SKM-1 treated with dmso at 0.1 percent for 144 hours (cell line): ENCODE results near the gene ASXL2.
"Not testable (repeated sequence)": the region's sequence is repeated elsewhere in the genome, so short reads cannot be mapped to it uniquely, and the experiment has no call there.

Source experiments
- DNase-seq: peaks from one replicate; lab custom pipeline; 2025; ENCODE audit not compliant: unreplicated experiment; lab: John Stamatoyannopoulos, UW

The ASXL2 gene

DNA sequence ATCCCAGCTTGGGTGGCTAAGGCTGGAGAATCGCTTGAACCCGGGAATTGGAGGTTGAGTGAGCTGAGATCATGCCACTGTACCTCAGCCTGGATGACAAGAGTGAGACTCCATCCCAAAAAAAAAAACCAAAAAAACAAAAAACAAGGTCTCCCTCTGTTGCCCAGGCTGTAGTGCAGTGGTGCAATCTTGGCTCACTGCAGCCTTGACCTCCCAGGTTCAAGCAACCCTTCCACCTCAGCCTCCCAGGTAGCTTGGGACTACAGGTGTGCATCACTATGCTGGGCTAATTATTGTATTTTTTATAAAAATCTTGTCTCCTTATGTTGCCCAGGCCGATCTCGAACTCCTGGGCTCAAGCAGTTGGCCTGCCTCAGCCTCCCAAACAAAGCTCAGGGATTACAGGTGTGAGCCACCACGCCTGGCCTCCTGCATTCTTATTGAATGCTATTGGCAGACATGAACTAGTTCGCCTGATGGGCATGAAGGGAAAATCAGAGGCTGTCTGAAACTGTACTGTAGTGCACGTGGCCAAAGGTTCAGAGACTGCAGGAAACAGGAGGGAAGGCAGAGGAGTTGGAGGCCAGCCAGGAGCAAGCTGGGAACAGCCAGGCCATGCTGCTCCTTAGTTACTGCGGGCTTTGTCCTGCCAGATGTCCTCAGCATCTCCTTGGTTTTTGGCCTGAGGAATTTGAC lies 16.0 kb upstream of the ASXL2 start:
- DNase-seq, result no peak

DNA sequence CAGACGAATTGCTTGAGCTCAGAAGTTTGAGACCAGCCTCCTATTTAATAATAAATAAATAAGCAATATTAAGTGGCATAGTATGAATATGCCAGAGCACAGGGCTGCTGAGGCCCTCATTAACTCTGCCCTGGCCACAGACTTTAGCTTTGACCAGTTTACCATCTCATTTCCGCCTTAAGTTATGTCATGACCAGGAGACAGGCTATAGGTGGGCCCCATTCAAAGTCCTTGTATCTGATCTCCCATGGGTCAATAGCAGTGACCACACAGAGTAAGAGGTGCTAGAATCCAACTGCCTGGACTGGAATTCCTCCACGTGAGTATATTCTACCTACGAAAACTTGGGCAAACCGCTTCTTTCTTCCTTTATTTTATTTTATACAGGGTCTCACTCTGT lies 13.4 kb upstream of the ASXL2 start:
- no peak for DNase-seq

DNA sequence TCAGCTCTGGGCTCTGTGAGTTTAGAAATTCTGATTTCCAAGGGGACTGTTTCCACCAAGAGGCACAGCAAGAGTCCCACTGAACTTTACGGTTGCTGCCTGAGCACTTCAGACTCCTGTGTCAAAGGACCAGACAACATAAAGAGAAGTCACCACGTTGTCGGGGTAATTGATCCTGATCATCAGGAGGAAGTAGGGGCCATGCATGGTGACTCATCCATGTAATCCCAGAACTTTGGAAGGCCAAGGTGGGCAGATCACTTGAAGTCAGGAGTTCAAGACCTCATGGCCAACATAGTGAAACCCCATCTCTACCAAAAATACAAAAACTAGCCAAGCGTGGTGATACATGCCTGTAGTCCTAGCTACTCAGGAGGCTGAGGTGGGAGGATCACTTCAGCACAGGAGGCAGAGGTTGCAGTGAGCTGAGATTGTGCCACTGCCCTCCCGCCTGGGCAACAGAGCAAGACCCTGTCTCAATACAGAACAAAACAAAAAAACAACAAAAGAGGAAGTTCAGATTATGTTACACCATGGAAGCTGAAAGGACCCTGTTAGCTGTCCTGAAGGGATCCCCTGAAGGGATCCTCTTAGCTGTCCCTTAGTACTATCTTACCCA lies 9.4 kb upstream of the ASXL2 start:
- DNase-seq, result peak; percentile 4

DNA sequence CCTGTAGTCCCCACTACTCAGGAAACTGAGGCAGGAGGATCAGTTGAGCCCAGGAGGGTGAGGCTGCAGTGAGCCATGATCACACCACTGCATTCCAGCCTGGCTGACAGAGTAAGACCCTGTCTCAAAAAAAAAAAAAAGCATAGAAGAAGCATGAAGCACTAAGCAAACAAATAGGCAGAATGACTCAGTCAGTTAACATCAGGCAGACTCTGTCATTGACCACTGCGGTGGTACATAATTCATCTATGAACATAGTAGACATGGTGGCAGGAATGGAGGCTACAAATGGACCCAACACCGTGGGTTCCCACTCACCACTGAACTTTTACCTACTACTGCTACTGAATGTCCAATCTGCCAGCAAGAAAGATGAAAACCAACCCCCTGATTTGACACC lies 7.6 kb upstream of the ASXL2 start:
- no peak for DNase-seq

DNA sequence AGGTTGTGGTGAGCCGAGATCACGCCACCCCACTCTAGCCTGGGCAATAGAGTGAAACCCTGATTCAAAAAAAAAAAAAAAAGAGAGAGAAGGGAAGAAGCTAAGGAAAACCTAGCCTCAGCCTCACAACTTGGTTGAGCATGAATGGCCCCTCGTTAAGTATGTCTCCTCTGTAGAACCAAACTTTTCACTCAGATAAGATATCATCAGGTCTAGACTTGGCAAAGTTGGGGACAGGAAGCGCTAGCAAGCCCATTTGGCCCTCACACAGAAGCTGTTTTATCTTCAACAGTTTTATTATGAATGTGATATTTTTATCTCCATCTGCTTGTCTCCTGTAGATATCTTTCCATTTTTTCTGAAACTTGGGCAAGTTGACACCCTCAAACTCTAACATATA lies 3.5 kb upstream of the ASXL2 start:
- no peak for DNase-seq

DNA sequence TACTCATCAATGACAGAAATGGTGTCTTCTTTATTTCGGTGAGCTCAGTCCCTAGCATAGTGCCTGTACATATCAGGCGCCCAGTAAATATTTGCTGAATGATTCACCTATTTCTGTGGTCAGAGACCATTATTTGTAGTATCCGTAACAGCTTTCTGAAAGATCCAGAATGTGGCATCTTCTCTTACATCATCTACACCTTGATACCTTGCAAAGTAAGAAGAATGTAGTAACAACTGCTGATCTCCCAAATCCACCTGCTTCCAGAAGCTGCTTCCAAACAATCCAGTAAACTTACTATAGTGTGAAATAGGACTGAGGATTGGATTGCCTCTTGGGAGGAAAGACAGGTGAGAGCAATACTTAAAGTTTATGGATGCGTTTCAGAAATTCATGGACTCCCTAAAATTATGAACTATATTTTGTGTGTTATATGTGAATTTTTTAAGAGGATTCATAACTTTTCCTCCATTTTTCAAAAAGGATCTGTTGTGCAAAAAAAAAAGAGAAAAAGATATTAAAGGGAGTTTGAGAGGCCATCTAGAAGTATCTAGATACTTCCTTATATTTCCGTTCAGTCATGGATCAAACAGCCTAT lies 945 bp upstream of the ASXL2 start:
- DNase-seq, result no peak

DNA sequence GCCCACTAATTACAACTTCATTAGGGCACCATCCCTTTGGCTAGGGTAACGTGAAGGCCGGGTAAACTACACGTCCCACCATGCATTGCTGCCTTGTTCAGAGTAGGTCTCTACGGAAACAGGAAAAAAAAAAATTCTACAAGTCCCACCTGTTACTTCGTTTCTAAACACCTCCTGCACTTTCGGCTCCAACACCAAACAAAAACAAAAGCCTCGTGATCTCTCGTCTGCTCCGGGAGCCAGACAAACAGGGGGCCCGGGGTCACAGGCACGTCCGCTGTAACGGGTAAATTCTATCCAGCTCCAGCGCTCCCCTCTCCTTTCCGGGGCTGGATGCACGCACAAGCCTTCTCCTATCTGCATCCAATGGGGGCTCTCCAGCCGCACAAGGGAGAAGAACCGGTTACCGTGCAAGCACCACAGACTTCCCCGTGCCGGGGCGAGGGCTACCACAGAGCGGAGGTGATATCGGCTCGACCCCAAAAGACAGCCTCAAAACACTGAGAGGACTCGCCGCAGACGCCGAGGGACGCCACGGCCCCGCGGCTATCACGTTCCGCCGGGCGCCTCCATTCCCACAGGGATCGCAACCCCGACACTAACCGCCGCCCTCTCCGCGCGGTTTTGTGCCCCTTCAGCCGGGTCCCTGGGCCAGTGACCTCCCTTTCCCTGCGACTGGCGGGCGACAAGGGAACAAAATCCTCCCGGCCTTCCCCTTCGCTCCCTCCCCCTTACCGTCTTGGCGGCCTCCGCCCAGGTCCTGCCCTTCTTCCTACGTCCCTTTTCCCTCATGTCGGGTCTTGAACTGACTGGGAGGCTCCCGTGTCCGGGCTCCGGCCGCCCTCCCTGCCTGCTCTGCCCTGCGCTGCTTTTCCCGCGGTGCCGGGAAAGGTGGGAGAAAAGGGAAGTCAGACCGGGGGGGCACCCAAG lies 591 bp downstream of the ASXL2 start:
- DNase-seq, result peak; percentile 68

DNA sequence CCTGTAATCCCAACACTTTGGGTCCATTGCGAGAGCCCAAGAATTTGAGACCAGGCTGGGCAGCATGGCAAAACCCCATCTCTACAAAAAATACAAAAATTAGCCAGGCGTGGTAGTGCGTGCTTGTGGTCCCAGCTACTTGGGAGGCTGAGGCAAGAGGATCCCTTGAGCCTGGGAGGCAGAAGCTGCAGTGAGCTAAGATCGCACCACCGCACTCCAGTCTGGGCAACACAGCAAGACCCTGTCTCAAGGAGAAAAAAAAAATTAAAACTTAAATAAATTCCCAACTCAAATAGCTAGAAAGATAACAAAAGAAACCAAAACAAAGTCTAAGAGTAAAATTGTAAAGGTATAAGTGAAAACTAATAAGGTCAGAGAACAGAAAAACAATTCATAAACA lies 6.2 kb downstream of the ASXL2 start:
- no peak for DNase-seq

DNA sequence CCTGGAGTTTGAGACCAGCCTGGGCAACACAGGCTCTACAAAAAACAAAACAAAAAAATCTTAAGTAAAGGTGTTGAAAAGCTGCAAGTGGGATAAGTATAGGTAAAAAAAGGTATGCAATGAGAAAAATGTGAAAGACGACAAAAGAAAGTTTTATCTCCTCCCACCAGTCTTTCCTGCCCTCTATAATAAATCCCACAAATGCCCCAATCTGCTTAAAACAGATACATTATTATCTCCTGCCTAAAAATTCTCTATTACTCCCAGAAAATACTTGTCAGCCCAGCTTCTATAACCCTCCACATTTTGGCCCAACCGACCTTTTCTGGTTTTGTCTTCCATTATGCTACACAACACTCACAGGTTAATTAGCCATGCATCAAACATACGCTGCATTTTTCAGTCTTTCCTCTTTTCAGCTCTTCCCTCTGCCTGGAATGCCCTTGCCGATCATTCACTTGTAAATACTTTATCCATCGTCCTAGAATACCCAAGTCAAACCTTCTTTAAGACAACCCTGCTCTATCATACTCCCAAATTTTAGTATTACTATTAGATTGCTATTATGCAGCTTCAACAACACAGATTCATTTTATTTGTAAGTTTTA lies 10.8 kb downstream of the ASXL2 start:
- no peak for DNase-seq

DNA sequence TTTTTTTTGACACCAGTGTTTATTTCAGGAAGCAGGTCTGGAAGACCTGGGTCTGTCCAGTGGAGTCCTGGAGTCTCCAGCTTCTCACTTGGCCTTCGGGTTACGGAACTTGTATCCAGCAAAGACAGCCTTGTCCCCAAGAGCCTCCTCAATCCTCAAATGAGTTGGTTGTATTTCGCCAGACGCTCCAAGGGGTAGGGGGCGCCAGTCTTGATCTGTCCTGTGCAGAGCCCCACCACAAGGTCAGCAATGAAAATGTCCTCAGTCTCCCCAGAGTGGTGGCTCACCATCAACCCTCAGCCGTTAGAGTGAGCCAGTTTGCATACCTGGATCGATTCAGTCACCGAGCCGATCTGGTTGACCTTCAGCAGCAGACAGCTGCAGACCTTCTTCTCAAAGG lies 21.9 kb downstream of the ASXL2 start:
- DNase-seq, result no peak

DNA sequence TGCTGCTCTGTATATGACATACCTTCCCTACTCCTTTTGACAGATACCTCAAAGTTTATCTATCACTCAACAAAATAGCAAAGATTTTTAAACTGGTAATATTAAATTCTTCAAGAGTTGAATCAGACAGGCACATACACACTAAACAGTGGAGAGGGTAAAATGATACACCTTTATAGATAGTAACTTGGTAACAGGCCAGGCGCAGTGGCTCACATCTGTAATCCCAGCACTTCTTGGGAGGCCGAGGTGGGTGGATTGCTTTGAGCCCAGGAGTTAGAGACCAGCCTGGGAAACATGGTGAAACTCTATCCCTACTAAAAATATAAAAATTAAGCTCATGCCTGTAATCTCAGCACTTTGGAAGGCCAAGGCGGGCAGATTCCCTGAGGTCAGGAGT lies 23.2 kb downstream of the ASXL2 start:
- DNase-seq, result no peak

DNA sequence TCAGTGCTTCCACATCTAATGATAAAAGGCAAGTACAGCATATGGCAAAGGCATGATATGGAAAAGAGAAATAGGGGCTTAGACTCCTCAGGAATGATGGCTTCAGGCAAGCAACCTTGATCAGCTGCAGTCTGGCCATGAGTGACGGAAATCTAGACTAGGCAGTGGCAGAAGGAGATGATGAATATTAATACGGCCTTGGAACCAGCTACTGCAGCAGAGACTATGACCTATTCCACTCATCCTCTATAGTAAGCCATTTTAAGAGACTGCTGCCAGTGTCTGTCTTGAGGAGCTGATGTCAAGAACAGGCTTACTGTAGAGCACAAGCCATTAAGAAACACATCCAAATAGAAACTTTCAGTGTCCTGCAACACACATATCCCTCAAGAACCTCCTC lies 23.7 kb downstream of the ASXL2 start:
- DNase-seq, result no peak

DNA sequence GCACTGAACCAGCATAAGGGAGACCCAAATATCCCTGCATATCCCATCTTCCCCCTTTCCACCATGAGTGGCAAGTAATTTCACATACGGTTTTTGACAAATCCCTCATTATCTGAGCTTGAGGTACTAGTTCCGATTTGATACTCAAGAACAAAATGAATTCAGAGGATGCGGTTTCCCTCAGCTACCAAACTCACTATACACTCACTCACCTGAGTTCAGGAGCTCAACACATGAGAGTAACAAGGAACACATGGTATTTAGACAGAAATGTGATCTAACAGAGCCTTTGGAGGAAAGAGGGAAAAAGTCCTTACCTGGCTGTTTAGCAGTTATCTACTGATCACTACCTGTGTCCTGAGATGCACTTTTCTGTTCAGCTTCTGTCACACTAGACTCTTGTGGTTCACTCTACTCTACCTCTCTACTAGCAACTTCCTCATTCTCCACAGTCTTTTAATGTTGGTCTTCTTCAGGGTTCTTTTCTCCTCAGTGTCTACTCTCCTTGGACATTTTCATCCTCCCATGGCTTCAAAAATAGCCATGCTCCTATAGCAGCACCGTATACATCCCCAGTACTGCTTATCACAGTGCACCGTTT lies 25.1 kb downstream of the ASXL2 start:
- peak; percentile 65 for DNase-seq

DNA sequence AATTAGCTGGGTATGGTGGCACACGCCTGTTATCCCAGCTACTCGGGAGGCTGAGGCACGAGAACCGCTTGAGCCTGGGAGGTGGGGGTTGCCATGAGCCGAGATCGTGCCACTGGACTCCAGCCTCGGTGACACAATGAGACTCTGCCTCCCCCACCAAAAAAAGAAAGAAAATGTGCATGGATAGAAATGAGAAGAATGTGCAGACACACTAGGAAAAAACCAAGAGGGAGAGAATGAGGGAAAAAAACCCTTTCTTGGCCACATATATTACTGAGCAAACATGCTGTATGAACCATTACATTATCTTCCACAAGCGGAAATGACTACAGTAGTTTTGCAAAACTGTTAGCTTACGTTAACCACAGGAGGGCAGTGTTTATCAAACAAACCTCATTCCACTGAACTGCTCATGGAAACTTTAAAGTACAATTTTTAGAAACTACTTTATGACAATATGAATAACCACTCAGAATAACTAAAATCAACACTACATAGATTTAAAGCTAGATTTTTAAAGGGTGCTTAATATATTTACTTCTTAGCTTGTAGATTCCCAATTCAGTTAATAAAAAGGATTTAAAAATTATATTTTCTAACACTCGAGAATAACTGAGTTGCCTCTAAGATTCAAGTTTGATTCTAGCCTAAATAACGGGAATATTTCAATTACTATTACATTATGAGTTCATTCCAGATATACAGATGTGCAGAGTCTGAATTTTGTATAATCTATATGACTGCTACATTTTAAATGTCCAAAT lies 26.4 kb downstream of the ASXL2 start:
- peak; percentile 86 for DNase-seq

DNA sequence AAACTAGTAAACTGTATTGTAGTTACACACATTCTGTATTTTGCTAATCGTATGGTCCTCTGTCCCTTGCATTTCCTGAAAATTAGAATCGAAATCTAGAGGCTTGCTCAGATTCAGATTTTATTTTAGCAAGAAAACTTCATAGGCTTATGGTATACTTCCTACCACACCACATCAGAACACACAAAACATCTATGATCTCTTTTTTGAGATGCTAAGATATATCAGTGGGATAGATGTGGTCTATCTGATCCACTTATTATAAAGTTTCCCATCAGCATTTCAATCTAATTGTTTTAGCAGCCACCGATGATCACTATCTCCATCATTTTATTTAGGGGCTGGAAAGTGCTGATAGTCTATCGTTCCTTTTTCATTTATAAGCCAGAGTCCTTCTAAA lies 27.9 kb downstream of the ASXL2 start:
- DNase-seq, result not testable (repeated sequence)

DNA sequence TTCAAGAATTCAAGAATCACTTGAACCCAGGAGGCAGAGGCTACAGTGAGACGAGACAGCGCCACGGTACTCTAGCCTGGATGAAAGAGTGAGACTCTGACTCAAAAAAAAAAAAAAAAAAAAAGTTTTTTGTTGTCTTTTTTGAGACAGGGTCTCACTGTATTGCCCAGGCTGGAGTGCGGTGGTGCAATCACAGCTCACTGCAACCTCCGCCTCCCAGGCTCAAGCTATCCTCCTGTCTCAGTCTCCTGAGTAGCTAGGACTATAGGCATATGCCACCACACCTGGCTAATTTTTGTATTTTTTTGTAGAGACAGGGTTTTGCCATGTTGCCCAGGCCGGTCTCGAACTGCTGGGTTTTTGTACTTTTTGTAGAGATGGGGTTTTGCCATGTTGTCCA lies 28.9 kb downstream of the ASXL2 start:
- DNase-seq, result not testable (repeated sequence)

DNA sequence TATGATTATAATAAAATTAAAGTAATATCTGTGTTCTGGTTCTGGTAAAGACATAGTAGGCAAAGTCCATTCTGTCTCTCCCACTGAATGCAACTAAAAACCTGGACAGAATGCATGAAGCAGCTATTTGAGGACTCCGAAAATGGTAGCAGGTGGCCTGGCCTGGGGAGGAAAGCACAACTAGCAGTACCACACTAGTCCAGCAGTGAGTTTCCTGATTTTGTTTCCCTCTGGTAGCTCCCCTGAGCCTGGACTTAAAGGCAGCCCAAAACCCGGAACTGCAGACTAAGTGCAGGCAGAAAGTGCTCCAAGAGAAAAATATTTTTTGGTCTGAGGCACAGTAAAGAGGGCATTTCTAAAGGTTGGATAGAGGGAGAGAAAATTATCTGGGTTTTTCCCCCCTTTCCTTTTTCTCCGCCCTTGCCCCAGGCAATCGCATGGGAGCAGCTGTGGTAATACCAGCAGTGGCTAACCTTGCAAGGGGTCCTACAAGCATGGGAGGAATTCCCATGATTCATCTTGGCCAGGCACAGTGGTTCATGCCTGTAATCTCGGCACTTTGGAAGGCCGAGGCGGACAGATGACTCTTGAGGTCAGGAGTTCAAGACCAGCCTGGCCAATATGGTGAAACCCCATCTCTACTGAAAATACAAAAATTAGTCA lies 32.3 kb downstream of the ASXL2 start:
- no peak for DNase-seq

DNA sequence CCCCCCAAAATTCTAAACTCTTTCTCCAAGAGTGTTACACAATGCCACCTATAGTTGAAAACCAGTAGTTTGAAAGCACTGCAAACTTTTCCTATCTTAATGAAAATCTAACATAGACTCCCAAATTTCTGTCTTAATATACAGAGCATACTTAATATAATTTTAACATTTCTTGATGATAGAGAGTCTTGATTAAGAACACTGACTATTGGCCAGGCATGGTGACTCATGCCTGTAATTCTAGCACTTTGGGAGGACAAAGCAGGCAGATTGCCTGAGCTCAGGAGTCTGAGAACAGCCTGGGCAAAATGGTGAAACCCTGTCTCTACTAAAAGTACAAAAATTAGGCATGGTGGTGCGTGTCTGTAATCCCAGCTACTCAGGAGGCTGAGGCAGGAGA lies 34.2 kb downstream of the ASXL2 start:
- no peak for DNase-seq

DNA sequence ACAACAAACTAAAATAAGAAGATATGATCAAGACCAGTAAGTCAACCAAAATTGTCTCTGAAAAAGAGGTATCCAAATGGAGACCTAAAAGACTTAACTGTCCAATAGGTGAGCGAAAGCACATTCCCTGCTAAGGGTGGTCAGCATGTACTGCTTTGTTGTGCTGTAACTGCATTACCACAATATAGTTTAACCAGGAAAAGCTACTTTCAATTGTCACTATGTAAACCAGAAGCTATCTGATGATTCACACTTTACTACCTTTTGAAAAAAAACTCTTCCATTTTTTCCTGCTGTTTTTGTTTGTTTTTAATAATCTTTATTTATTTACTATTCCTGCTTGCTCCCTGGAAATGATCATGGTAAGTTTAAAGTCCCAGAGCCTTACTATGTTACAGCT lies 36.1 kb downstream of the ASXL2 start:
- DNase-seq, result no peak
